GM12878 (cell line): Measurements from ENCODE around the gene ZNF689. TPM values are rescaled to one million over a fixed set of nuclear protein-coding genes. Genes with fewer than 3 reads are reported as not detected.

ENCODE experiments used
- BCL11A ChIP-seq: IDR thresholded peaks from 2 replicates; pipeline ENCODE4 v1.6.1; 2011; ENCODE audit warnings: low read depth, low read length
- CHD4 ChIP-seq: fragments of 200-600 bp; sonication (generic); IDR thresholded peaks from 2 replicates; pipeline ENCODE4 v1.6.1; 2016; ENCODE audit warnings: mild to moderate bottlenecking
- FOXM1 ChIP-seq: IDR thresholded peaks from 2 replicates; pipeline ENCODE4 v1.6.1; 2012; ENCODE audit warnings: low read depth, mild to moderate bottlenecking, inconsistent platforms, low read length, moderate library complexity
- HDAC6 ChIP-seq: fragments of 200-600 bp; sonication (generic); IDR thresholded peaks from one replicate; pipeline ENCODE4 v1.8.0; 2017; ENCODE audit warnings: antibody characterized with exemption; ENCODE audit not compliant: unreplicated experiment
- LARP7 ChIP-seq: fragments of 450-650 bp; IDR thresholded peaks from 2 replicates; pipeline ENCODE4 v1.6.1; 2017; ENCODE audit warnings: mild to moderate bottlenecking
- MEF2A ChIP-seq: IDR thresholded peaks from 2 replicates; pipeline ENCODE4 v1.6.1; 2011; ENCODE audit warnings: low read depth, mild to moderate bottlenecking, low read length, moderate library complexity; ENCODE audit not compliant: insufficient read depth
- NBN ChIP-seq: fragments of 450-650 bp; IDR thresholded peaks from 2 replicates; pipeline ENCODE4 v1.6.1; 2016
- NR2C2 ChIP-seq: IDR thresholded peaks from 2 replicates; pipeline ENCODE4 v1.6.1; 2011; ENCODE audit warnings: borderline replicate concordance, low read depth; ENCODE audit not compliant: control insufficient read depth, insufficient read length
- POLR2AphosphoS2 ChIP-seq: IDR thresholded peaks from 2 replicates; pipeline ENCODE4 v1.6.1; 2011; ENCODE audit warnings: low read depth, mild to moderate bottlenecking, low read length, improper control_type of control experiment, moderate library complexity
- RCOR1 ChIP-seq: conservative IDR thresholded peaks from 2 replicates; pipeline ENCODE4 v1.6.1; 2012; ENCODE audit warnings: low read depth, low read length, improper control_type of control experiment
- RELA ChIP-seq: fragments of 450-650 bp; IDR thresholded peaks from 2 replicates; pipeline ENCODE4 v1.8.0; 2014; ENCODE audit warnings: borderline replicate concordance; ENCODE audit not compliant: partially characterized antibody
- SIN3A ChIP-seq: IDR thresholded peaks from 2 replicates; pipeline ENCODE4 v1.6.1; 2012; ENCODE audit warnings: low read depth, low read length, improper control_type of control experiment
- SPI1 ChIP-seq: IDR thresholded peaks from 2 replicates; pipeline ENCODE4 v1.6.1; 2011; ENCODE audit warnings: low read depth, mild to moderate bottlenecking, low read length, moderate library complexity, borderline replicate concordance; ENCODE audit not compliant: insufficient read depth
- ZBED1 ChIP-seq: IDR thresholded peaks from 2 replicates; pipeline ENCODE4 v1.6.1; 2016; ENCODE audit warnings: borderline replicate concordance
- ZNF207 ChIP-seq: fragments of 450-650 bp; IDR thresholded peaks from 2 replicates; pipeline ENCODE4 v1.6.1; 2014; ENCODE audit warnings: antibody characterized with exemption, mild to moderate bottlenecking, borderline replicate concordance
- ZNF24 ChIP-seq: fragments of 450-650 bp; IDR thresholded peaks from 2 replicates; pipeline ENCODE4 v1.6.1; 2017; ENCODE audit warnings: antibody characterized with exemption, mild to moderate bottlenecking
- ZNF384 ChIP-seq: IDR thresholded peaks from 2 replicates; pipeline ENCODE4 v1.6.1; 2012; ENCODE audit warnings: low read depth, mild to moderate bottlenecking, low read length, improper control_type of control experiment, borderline replicate concordance
- ZNF622 ChIP-seq: fragments of 450-650 bp; IDR thresholded peaks from 2 replicates; pipeline ENCODE4 v1.6.1; 2017; ENCODE audit warnings: mild to moderate bottlenecking, inconsistent platforms
- ZZZ3 ChIP-seq: IDR thresholded peaks from 2 replicates; pipeline ENCODE4 v1.6.1; 2011; ENCODE audit warnings: low read depth; ENCODE audit not compliant: control insufficient read depth, insufficient read length
- polyA plus RNA-seq, 11 experiments: library from polyadenylated mRNA; depleted of rRNA in 4 of 11; unstranded in 6 of 11; stranded (reverse) in 5 of 11; fragments of >200 nt; fragmentation: Nextera tagmentation in 4 of 11; fragmentation: Illumina TruSeq in 1 of 11; extraction: Ambion mirVana in 4 of 11; extraction: Trizol in 1 of 11; gene quantifications; 1 replicate in 1 of 11; 2 replicates in 10 of 11; pipeline versions ENCODE4 v1.2.1 to v1.2.3, GENCODE V29; 2011 to 2016; ENCODE audit warnings: inconsistent platforms in 2 of 11, missing spikeins in 2 of 11, low read depth in 1 of 11
- total RNA-seq, 4 experiments: library from RNA; depleted of rRNA in 3 of 4; stranded (reverse); fragments of >200 nt in 3 of 4; fragmentation: Illumina TruSeq in 1 of 4; extraction: Trizol in 1 of 4; gene quantifications; 2 replicates each; pipeline versions ENCODE4 v1.2.1 to v1.2.3, GENCODE V29; 2013 to 2021
- TF ChIP-seq, protein P1 (sequence below): fragments of 450-650 bp; IDR thresholded peaks from 2 replicates; pipeline ENCODE4 v1.6.1; 2017; ENCODE audit warnings: borderline replicate concordance
- TF ChIP-seq, protein P2 (sequence below): IDR thresholded peaks from 2 replicates; pipeline ENCODE4 v1.6.1; 2011; ENCODE audit warnings: borderline replicate concordance, low read depth, mild to moderate bottlenecking, moderate library complexity, mixed read lengths, low read length; ENCODE audit not compliant: insufficient read depth; ENCODE audit errors: extremely low read length
- TF ChIP-seq, protein P3 (sequence below): fragments of 450-650 bp; IDR thresholded peaks from 2 replicates; pipeline ENCODE4 v1.6.1; 2016; ENCODE audit warnings: mild to moderate bottlenecking
- TF ChIP-seq, protein P4 (sequence below): IDR thresholded peaks from 2 replicates; pipeline ENCODE4 v1.6.1; 2011; ENCODE audit warnings: borderline replicate concordance, low read depth, mild to moderate bottlenecking, moderate library complexity, low read length; ENCODE audit not compliant: insufficient read depth, poor library complexity, severe bottlenecking
- TF ChIP-seq, protein P5 (sequence below): fragments of 450-650 bp; IDR thresholded peaks from 2 replicates; pipeline ENCODE4 v1.6.1; 2014; ENCODE audit warnings: mild to moderate bottlenecking

Gene ZNF689
- total and polyA plus RNA-seq, 10 of the 15 experiments (the other 5 are each of a cell fraction or from before 2014, with no cell fraction given) = 4.7 to 13.2 (median 8.5) TPM

DNA sequence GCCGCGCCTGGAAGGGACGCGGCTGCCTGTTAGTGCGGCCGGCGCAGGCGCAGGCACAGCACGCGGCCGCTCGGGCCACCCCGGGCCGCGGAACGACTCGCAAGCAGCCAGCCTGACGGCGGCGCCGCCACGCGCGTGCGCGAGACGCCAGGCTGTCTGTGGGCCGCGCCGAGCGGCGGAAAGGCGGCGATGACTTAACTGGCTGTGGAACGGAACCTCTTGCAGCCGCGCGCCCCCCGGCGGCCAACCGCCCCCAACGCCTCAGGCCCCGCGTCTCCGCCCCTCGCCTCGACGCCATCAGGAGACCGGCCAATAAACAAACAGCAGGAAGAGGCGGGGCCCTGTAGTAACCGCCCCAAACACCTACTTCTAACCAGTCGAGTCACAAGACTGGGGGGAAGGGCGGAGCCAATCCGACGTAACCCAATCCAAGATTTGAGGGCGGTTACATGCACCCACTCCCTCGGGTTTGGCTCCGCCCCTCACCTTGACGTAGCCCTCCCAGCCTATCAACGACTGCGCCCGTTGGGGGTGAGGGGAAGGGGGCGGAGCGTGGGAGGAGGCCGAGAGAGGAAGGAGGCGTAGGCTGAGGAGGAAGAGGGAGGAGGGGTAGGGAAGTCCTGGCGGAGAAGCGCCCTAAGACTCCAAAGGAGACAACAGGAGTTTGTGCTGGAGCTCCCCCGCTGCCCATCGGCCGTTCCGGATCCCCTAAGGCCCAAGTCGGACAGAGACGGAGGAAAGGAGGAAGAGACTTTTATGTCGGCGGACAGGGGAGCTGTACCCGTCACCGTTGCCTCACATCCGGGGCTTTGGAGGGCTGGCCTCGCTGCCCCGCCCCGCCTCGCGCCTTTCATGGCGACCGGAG is 47.9 kb upstream of the ZNF689 start, which contains the start of gene FBRS (continued):
- peak; percentile 59; the same call in 1 of the 2 replicates for TF ChIP-seq ZNF24
- TF ChIP-seq ZNF207 = peak; percentile 68; the same call in 1 of the 2 replicates
- TF ChIP-seq, protein P1, sequence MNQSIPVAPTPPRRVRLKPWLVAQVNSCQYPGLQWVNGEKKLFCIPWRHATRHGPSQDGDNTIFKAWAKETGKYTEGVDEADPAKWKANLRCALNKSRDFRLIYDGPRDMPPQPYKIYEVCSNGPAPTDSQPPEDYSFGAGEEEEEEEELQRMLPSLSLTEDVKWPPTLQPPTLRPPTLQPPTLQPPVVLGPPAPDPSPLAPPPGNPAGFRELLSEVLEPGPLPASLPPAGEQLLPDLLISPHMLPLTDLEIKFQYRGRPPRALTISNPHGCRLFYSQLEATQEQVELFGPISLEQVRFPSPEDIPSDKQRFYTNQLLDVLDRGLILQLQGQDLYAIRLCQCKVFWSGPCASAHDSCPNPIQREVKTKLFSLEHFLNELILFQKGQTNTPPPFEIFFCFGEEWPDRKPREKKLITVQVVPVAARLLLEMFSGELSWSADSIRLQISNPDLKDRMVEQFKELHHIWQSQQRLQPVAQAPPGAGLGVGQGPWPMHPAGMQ = peak; percentile 9; the same call in 1 of the 2 replicates
- no peak for TF ChIP-seq ZZZ3
- TF ChIP-seq ZNF622 = no peak
- 0 out of 2 replicates have a peak, but pooled peaks have one; percentile 41 for TF ChIP-seq RCOR1
- peak; percentile 80 for TF ChIP-seq RELA
- TF ChIP-seq NR2C2 = no peak
- TF ChIP-seq, protein P2, sequence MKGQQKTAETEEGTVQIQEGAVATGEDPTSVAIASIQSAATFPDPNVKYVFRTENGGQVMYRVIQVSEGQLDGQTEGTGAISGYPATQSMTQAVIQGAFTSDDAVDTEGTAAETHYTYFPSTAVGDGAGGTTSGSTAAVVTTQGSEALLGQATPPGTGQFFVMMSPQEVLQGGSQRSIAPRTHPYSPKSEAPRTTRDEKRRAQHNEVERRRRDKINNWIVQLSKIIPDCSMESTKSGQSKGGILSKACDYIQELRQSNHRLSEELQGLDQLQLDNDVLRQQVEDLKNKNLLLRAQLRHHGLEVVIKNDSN = no peak
- TF ChIP-seq ZNF384 = no peak
- TF ChIP-seq NBN = peak; percentile 98
- TF ChIP-seq, protein P3, sequence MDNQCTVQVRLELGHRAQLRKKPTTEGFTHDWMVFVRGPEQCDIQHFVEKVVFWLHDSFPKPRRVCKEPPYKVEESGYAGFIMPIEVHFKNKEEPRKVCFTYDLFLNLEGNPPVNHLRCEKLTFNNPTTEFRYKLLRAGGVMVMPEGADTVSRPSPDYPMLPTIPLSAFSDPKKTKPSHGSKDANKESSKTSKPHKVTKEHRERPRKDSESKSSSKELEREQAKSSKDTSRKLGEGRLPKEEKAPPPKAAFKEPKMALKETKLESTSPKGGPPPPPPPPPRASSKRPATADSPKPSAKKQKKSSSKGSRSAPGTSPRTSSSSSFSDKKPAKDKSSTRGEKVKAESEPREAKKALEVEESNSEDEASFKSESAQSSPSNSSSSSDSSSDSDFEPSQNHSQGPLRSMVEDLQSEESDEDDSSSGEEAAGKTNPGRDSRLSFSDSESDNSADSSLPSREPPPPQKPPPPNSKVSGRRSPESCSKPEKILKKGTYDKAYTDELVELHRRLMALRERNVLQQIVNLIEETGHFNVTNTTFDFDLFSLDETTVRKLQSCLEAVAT = peak; percentile 78
- 0 out of 2 replicates have a peak, but pooled peaks have one; percentile 14 for TF ChIP-seq MEF2A
- TF ChIP-seq, protein P4, sequence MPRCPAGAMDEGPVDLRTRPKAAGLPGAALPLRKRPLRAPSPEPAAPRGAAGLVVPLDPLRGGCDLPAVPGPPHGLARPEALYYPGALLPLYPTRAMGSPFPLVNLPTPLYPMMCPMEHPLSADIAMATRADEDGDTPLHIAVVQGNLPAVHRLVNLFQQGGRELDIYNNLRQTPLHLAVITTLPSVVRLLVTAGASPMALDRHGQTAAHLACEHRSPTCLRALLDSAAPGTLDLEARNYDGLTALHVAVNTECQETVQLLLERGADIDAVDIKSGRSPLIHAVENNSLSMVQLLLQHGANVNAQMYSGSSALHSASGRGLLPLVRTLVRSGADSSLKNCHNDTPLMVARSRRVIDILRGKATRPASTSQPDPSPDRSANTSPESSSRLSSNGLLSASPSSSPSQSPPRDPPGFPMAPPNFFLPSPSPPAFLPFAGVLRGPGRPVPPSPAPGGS = no peak
- no peak for TF ChIP-seq CHD4
- TF ChIP-seq ZBED1 = 0 out of 2 replicates have a peak, but pooled peaks have one; percentile 30
- TF ChIP-seq, protein P5, sequence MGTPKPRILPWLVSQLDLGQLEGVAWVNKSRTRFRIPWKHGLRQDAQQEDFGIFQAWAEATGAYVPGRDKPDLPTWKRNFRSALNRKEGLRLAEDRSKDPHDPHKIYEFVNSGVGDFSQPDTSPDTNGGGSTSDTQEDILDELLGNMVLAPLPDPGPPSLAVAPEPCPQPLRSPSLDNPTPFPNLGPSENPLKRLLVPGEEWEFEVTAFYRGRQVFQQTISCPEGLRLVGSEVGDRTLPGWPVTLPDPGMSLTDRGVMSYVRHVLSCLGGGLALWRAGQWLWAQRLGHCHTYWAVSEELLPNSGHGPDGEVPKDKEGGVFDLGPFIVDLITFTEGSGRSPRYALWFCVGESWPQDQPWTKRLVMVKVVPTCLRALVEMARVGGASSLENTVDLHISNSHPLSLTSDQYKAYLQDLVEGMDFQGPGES = peak; percentile 58; the same call in 1 of the 2 replicates
- peak; percentile 55; the same call in 1 of the 2 replicates for TF ChIP-seq SPI1
- no peak for TF ChIP-seq HDAC6
- no peak for TF ChIP-seq FOXM1
- TF ChIP-seq LARP7 = peak; percentile 98
- peak; percentile 63; the same call in 1 of the 2 replicates for TF ChIP-seq POLR2AphosphoS2
- TF ChIP-seq SIN3A = peak; percentile 67; the same call in 1 of the 2 replicates
- no peak for TF ChIP-seq BCL11A
